SKM-1 (cell line): ENCODE results near the gene IFI27L1.

Experiments
- DNase-seq: peaks from one replicate; lab custom pipeline; 2025; ENCODE audit not compliant: unreplicated experiment; lab: John Stamatoyannopoulos, UW

Gene IFI27L1

DNA sequence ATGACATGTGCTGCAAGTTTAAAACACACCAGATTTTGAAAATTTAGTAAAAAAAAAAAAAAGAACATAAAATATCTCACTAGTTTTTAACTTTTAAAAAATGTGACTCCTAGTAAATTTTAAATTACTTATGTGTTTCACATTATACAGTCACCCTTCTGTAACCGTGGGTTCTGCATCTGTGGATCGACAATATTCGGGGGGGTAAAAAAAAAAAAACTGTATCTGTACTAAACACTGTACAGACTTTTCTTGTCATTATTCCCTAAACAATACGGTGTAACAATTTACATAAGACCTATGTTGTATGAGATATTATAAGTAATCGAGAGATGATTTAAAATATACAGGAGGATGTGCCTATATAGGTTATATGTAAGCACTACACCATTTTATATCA, 3.3 kb upstream of the IFI27L1 start:
- no peak for DNase-seq

GRCh38 chr14:94079891-94080620, 1.1 kb upstream of the IFI27L1 start:
- DNase-seq, result no peak

- no peak for DNase-seq
These were observed 293 bp downstream of the IFI27L1 start for GRCh38 chr14:94081386-94081820.

DNA sequence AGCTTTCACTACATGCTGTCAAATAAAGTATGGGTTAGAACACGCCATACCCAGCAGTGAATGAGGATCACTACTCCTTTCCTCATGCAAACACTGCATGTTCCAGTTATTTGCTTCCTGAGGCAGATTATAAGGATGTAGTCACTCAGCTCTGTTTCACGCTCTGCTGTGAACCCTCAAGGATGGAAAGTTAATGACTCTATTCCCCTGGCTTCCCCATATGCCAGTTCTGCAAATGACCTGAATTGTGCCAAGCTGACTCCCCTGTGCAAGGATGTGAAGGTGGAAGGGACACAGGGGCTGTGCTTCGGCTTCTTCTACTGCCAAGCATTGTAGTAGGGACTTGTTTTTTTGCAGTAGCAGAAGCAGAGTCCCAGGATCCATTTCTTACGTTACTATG, 6.8 kb downstream of the IFI27L1 start:
- no peak for DNase-seq

DNA sequence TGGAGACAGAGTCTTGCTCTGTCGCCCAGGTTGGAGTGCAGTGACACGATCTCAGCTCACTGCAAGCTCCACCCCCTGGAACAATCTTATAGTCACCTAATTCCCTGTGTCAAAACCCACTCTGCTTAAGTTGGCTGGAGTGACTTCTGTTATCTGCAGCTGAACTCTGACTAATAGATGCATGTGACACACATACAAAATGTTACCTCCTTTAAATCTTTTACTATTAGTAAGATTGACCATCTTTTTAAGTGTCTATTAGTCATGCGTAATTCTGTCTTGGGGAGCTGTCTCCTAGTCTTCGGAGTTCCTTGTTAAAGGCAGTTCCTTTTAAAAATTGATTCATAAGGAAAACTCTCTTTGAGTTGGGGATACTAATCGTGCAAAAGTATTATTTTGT, 7.4 kb downstream of the IFI27L1 start:
- DNase-seq, result no peak

DNA sequence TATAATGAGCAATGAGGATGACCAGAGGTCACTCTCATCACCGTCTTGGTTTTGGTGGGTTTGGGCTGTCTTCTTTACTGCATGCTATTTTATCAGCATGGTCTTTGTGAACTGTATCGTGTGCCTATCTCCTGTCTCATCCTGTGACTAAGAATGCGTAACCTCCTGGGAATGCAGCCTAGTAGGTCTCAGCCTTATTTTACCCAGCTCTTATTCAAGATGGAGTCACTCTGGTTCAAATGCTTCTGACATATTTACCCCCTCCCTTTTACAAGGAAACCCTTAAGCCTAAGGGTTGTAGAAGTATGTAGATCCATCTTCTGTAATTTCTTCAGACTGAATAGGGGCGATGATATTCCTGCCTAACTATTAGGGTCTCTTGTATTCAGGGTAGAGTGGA, 8.4 kb downstream of the IFI27L1 start:
- no peak for DNase-seq

GRCh38 chr14:94093418-94093817, 12.3 kb downstream of the IFI27L1 start:
- no peak for DNase-seq

DNA sequence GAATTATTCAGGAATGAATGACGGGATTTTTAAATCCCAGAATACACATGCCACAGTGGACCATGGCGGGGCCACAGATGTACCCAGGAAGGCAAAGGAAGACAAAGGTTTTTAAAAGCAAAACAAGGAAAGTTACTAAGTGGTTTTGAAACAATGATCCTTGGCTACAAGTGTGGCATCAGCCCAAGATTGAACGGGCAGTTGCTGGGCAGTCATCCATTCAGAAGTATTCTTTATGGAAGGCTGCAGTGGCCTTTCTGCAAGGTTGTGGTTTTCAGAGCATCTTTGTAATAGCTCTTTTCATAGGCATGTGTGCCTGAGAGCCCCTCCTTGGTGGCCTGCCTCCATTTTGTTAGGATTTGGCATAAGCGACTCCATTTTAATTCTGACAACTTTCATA, 16.0 kb downstream of the IFI27L1 start:
- no peak for DNase-seq

- peak; percentile 6 for DNase-seq
These were observed 17.3 kb downstream of the IFI27L1 start for GRCh38 chr14:94098326-94098992.

- DNase-seq, result no peak
These were observed 17.9 kb downstream of the IFI27L1 start for GRCh38 chr14:94099006-94099405.

GRCh38 chr14:94100847-94101246, 19.7 kb downstream of the IFI27L1 start:
- DNase-seq, result no peak

GRCh38 chr14:94101748-94102147, 20.6 kb downstream of the IFI27L1 start:
- DNase-seq, result no peak

DNA sequence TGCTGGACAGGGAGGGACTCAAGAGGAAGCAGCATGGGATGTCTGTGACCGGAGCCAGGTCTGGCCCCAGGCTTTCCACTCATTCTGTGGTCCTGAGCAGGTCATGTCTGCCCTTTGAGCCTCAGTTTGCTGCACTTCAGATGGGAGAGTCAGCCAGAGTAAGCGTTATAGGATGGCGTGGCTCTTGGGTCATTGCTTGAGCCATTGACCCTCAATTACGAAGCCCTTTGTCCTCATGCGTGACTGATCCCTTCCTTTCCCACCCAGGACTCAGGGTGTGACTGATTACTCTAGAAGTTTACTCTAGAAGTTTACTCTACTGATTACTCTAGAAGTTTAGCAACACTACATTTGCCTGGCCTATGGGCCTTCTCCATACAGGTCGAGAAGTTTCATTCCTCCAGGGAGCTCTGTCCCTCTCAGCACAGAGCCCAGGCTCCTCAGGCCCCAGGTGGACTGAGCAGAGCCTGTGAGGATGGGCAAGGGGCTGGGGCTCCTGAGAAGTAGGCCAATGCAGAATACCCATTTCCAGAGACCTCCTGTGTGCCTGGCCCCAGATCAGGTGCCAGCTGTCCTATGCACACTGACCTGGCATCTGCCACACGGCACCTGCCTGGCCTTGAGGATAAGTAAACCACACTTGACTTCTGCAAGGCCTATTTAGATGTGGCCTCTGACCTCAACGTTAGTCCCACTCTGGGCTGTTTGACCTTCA, 21.8 kb downstream of the IFI27L1 start:
- DNase-seq, result no peak

DNA sequence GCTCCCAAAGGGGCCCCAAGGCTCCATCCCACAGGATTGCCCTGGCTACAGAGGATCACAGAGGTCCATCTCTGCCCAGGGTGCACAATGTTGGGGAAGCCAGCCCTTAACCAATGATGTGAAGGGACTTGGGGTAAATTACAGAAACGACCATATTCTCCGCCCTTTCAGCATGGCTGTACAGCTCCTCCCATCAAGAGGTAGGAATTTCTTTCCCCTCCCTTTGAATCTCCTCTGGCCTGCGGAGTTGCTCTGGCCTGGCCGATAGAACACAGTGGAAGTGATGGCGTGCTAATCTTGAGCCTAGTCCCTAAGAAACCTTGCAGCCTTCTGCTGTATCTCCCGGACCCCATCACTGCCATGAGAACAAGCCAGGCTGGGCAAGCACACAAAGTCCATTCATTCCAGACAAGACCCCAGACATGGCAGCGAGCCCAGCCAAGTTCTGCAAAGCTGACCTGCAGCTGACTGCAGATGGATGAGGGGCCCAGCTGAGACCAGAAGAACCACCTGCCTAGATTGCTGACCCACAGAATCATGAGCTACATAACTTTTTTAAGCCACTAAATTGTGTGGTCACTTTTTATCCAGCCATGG, 22.5 kb downstream of the IFI27L1 start:
- DNase-seq, result no peak

- DNase-seq, result no peak
These were observed 23.6 kb downstream of the IFI27L1 start for GRCh38 chr14:94104731-94105130.

- DNase-seq, result no peak
These were observed 28.8 kb downstream of the IFI27L1 start for GRCh38 chr14:94109915-94110250.

- DNase-seq, result no peak
These were observed 29.6 kb downstream of the IFI27L1 start, which contains the start of gene IFI27 for GRCh38 chr14:94110552-94111181. Gene IFI27, plus strand, starts transcription at chr14:94110736.

GRCh38 chr14:94111276-94112095, 30.4 kb downstream of the IFI27L1 start:
- no peak for DNase-seq

- no peak for DNase-seq
These were observed 31.5 kb downstream of the IFI27L1 start for GRCh38 chr14:94112513-94113063.

DNA sequence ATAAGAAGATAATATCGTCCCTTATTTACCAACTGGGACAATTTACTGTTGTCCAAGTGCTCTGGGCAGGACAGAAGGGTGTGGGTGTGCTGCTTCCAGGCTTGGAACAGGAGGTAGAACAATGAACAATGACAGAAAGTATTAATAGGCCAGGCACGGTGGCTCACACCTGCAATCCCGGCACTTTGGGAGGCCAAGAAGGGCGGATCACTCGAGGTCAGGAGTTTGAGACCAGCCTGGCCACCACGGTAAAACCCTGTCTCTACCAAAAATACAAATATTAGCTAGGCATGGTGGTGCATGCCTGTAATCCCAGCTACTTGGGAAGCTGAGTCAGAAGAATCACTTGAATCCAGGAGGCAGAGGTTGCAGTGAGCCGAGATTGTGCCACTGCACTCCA, 32.0 kb downstream of the IFI27L1 start:
- DNase-seq, result no peak
